Panc1 (cell line): Measurements from ENCODE around the gene MAP3K14. TPM values are rescaled to one million over a fixed set of nuclear protein-coding genes. Genes with fewer than 3 reads are reported as not detected.

Experiments
- ATAC-seq: fragments of 200-7000 bp; cut with Tn5 transposase; 2 replicates; pipeline ENCODE4 v1.9.1; 2020; ENCODE audit warnings: mild to moderate bottlenecking, moderate library complexity
- BruUV-seq: library from RNA; stranded (reverse); fragments of 400-500 nt; replicated peaks from 2 replicates; lab custom pipeline; 2021; lab: Mats Ljungman, UMichigan
- CTCF ChIA-PET: fragments of 300-600 bp; sonication (Branson Sonifier 250); formaldehyde crosslinking; loops from one replicate; lab custom pipeline; 2022; ENCODE audit warnings: antibody characterized with exemption; lab: Charles Lee
- POLR2A ChIA-PET: fragments of 300-600 bp; sonication (Branson Sonifier 250); formaldehyde crosslinking; loops from one replicate; lab custom pipeline; 2022; ENCODE audit warnings: antibody characterized with exemption; lab: Charles Lee
- DNase-seq: peaks from one replicate; pipeline ENCODE4 v3.0.0-alpha.2; 2010; ENCODE audit warnings: low read depth, low spot score
- H3K27ac ChIP-seq: 2 replicates; pipeline ENCODE4 v1.5.1; 2011; ENCODE audit warnings: mild to moderate bottlenecking, low read length, inconsistent platforms
- H3K27me3 ChIP-seq: fragments of 200-500 bp; sonication (Bioruptor generic); 2 replicates; pipeline ENCODE4 v1.6.0; 2014; ENCODE audit warnings: low read length, inconsistent platforms; ENCODE audit not compliant: control insufficient read depth, insufficient read depth
- H3K36me3 ChIP-seq: fragments of 200-500 bp; sonication (Bioruptor generic); 2 replicates; pipeline ENCODE4 v1.5.1; 2014; ENCODE audit warnings: inconsistent platforms, mild to moderate bottlenecking, low read length, moderate library complexity; ENCODE audit not compliant: control insufficient read depth, insufficient read depth
- H3K4me1 ChIP-seq: 2 replicates; pipeline ENCODE4 v1.5.1; 2011; ENCODE audit warnings: inconsistent platforms, mild to moderate bottlenecking, low read length, moderate library complexity; ENCODE audit not compliant: control insufficient read depth, insufficient read depth
- H3K4me3 ChIP-seq, 2 experiments: 2 replicates each; pipeline ENCODE4 v1.5.1; 2011 to 2012; ENCODE audit warnings: low read depth in 2 of 2, low read length in 2 of 2, mild to moderate bottlenecking in 2 of 2, inconsistent platforms in 1 of 2, moderate library complexity in 1 of 2
- H3K9me3 ChIP-seq: fragments of 200-500 bp; sonication (Bioruptor generic); 2 replicates; pipeline ENCODE4 v1.5.1; 2014; ENCODE audit warnings: low read depth, mild to moderate bottlenecking, inconsistent platforms, low read length, moderate library complexity; ENCODE audit not compliant: control insufficient read depth, insufficient read depth
- POLR2AphosphoS5 ChIP-seq: IDR thresholded peaks from 2 replicates; pipeline ENCODE4 v1.6.1; 2012; ENCODE audit warnings: mild to moderate bottlenecking, low read depth, low read length, moderate library complexity
- SIN3A ChIP-seq: IDR thresholded peaks from 2 replicates; pipeline ENCODE4 v1.6.1; 2012; ENCODE audit warnings: low read depth, mild to moderate bottlenecking, low read length, moderate library complexity, borderline replicate concordance; ENCODE audit not compliant: insufficient read depth
- TCF7L2 ChIP-seq: IDR thresholded peaks from 2 replicates; pipeline ENCODE4 v1.6.1; 2011; ENCODE audit warnings: mild to moderate bottlenecking, low read depth, low read length, inconsistent platforms
- in situ Hi-C: cut with HindIII; loops from 2 replicates; pipeline ENCODE4 v1.10.0; 2016; ENCODE audit warnings: low sequenced_read_pairs, low pct_unique_long_range_greater_than_20kb
- intact Hi-C: fragments of 100-400 bp; cut with micrococcal nuclease; formaldehyde crosslinking; loops from one replicate; pipeline ENCODE4 v1.10.0; 2022; ENCODE audit not compliant: unreplicated experiment
- total RNA-seq: library from RNA; stranded (reverse); gene quantifications from one replicate; pipeline ENCODE4 v1.2.1, GENCODE V29; 2021; ENCODE audit not compliant: unreplicated experiment
- TF ChIP-seq, protein P1 (sequence below), 2 experiments: IDR thresholded peaks; 2 replicates each; pipeline ENCODE4 v1.6.1; 2011 to 2012; ENCODE audit warnings: low read depth in 2 of 2, control low read depth in 1 of 2, low read length in 1 of 2, mild to moderate bottlenecking in 1 of 2, moderate library complexity in 1 of 2; ENCODE audit not compliant: insufficient read depth in 1 of 2
- TF ChIP-seq, protein P2 (sequence below): fragments of 450-650 bp; IDR thresholded peaks from 2 replicates; pipeline ENCODE4 v1.5.1; 2017; ENCODE audit warnings: mild to moderate bottlenecking

Gene MAP3K14
- total RNA-seq, 1 experiment from 2014 or later, result 80.8 TPM

- H3K27me3 ChIP-seq, result no peaks in the 10 kb centered on the region
- intact Hi-C loops, result no loop called here
- H3K36me3 ChIP-seq, result no peaks in the 10 kb centered on the region
- H3K27ac ChIP-seq, result peak overlapping the region; percentile 96
- peaks cover 53% of the 10 kb centered on the region for H3K4me1 ChIP-seq
- H3K9me3 ChIP-seq, result no peaks in the 10 kb centered on the region
- ATAC-seq (no peak), DNase-seq (no peak)
- no peak for TF ChIP-seq TCF7L2
- TF ChIP-seq SIN3A, result no peak
- TF ChIP-seq, protein P1, sequence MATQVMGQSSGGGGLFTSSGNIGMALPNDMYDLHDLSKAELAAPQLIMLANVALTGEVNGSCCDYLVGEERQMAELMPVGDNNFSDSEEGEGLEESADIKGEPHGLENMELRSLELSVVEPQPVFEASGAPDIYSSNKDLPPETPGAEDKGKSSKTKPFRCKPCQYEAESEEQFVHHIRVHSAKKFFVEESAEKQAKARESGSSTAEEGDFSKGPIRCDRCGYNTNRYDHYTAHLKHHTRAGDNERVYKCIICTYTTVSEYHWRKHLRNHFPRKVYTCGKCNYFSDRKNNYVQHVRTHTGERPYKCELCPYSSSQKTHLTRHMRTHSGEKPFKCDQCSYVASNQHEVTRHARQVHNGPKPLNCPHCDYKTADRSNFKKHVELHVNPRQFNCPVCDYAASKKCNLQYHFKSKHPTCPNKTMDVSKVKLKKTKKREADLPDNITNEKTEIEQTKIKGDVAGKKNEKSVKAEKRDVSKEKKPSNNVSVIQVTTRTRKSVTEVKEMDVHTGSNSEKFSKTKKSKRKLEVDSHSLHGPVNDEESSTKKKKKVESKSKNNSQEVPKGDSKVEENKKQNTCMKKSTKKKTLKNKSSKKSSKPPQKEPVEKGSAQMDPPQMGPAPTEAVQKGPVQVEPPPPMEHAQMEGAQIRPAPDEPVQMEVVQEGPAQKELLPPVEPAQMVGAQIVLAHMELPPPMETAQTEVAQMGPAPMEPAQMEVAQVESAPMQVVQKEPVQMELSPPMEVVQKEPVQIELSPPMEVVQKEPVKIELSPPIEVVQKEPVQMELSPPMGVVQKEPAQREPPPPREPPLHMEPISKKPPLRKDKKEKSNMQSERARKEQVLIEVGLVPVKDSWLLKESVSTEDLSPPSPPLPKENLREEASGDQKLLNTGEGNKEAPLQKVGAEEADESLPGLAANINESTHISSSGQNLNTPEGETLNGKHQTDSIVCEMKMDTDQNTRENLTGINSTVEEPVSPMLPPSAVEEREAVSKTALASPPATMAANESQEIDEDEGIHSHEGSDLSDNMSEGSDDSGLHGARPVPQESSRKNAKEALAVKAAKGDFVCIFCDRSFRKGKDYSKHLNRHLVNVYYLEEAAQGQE (IDR thresholded peaks at IDR 0.05; ENCODE audit: insufficient read depth in 1 of 2, low read depth in 2 of 2, low read length in 1 of 2), result no peak
- TF ChIP-seq, protein P2, sequence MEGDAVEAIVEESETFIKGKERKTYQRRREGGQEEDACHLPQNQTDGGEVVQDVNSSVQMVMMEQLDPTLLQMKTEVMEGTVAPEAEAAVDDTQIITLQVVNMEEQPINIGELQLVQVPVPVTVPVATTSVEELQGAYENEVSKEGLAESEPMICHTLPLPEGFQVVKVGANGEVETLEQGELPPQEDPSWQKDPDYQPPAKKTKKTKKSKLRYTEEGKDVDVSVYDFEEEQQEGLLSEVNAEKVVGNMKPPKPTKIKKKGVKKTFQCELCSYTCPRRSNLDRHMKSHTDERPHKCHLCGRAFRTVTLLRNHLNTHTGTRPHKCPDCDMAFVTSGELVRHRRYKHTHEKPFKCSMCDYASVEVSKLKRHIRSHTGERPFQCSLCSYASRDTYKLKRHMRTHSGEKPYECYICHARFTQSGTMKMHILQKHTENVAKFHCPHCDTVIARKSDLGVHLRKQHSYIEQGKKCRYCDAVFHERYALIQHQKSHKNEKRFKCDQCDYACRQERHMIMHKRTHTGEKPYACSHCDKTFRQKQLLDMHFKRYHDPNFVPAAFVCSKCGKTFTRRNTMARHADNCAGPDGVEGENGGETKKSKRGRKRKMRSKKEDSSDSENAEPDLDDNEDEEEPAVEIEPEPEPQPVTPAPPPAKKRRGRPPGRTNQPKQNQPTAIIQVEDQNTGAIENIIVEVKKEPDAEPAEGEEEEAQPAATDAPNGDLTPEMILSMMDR, result no peak
- no peak for TF ChIP-seq POLR2AphosphoS5
- H3K4me3 ChIP-seq, result peak overlapping the region in 1 of 2 experiments; percentile 67; a peak in 2 of 4 replicates
- BruUV-seq, result no TSS peak
- in situ Hi-C loops, result no loop called here
- ChIA-PET CTCF (no interaction called here), POLR2A (interaction anchor here (0.5 kb wide), 1 partner anchor 11 kb away, joined by 9 read pairs; no protein-coding TSS in a partner anchor)
Observed at GRCh38 chr17:45223539-45224528, 93.0 kb downstream of the MAP3K14 start.

DNA sequence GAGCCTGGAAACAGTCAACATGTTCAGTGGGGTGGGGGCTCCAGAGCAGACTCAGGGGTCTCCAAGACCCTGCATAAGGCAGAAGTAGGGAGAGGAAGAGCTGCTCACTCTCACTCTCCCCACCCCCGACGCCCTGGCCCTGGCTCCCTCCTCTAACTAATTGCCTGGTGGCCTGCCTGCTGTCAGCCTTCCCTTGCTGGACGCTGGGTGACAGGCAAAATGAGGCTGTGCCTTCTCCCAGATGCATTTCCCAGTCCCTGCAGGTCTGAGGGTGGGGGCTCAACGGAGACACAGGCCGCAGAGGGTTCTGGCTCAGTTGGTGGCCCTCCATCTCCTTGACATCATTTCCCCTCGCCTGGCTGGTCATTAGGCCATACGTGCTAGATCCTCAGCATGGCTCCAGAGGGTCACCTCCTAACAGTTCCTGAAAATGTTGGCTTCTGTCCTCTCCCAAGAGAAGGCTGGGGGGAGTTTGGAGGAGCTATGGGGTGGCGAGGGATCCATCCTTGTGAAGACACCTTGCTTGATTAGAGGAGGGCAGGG, 93.8 kb downstream of the MAP3K14 start:
- ATAC-seq, result no peak
- Histone ChIP-seq H3K27me3 (no peaks in the 10 kb centered on the region), H3K9me3 (no peaks in the 10 kb centered on the region), H3K4me1 (peaks cover 46% of the 10 kb centered on the region), H3K27ac (peak overlapping the region; percentile 96), H3K4me3 (peak overlapping the region; percentile 51 to 67), H3K36me3 (no peaks in the 10 kb centered on the region)
- intact Hi-C loops (no loop called here), in situ Hi-C loops (no loop called here)
- ChIA-PET POLR2A (interaction anchor here (0.5 kb wide), 1 partner anchor 10 kb away, joined by 9 read pairs; no protein-coding TSS in a partner anchor), CTCF (no interaction called here)
- no TSS peak for BruUV-seq
- no peak for DNase-seq
- TF ChIP-seq, protein P1 (IDR thresholded peaks at IDR 0.05; ENCODE audit: insufficient read depth in 1 of 2, low read depth in 2 of 2, low read length in 1 of 2), result no peak
- TF ChIP-seq SIN3A (no peak), POLR2AphosphoS5 (no peak), TCF7L2 (no peak)
- TF ChIP-seq, protein P2, result no peak
